HG03565 (cell line): ENCODE data around the gene FILIP1.

ENCODE experiments used
- ATAC-seq: cut with Tn5 transposase; IDR thresholded peaks from one replicate; pipeline ENCODE4 v1.9.1; 2021; ENCODE audit warnings: mild to moderate bottlenecking, moderate library complexity; ENCODE audit not compliant: unreplicated experiment

Gene FILIP1

GRCh38 chr6:75493400-75494064 is at the start of gene FILIP1:
Gene FILIP1 (minus strand): TSS chr6:75493800. CDS start chr6:75414972, 78,828 bp downstream.
- ATAC-seq: no peak

- no peak for ATAC-seq
Observed at GRCh38 chr6:75543311-75543710, 49.7 kb upstream of the FILIP1 start.

GRCh38 chr6:75539136-75539535 is 45.5 kb upstream of the FILIP1 start:
- no peak for ATAC-seq

- no peak for ATAC-seq
Observed at GRCh38 chr6:75532521-75532920, 38.9 kb upstream of the FILIP1 start.

- no peak for ATAC-seq
Observed at GRCh38 chr6:75531174-75531573, 37.6 kb upstream of the FILIP1 start.

- no peak for ATAC-seq
Observed at GRCh38 chr6:75530696-75531095, 37.1 kb upstream of the FILIP1 start.

GRCh38 chr6:75528423-75528822 is 34.8 kb upstream of the FILIP1 start:
- ATAC-seq: no peak

- peak; percentile 78 for ATAC-seq
Observed at GRCh38 chr6:75526502-75527127, 33.0 kb upstream of the FILIP1 start.

- ATAC-seq: no peak
Observed at GRCh38 chr6:75525682-75526081, 32.1 kb upstream of the FILIP1 start.

- ATAC-seq: no peak
Observed at GRCh38 chr6:75524322-75524972, 30.8 kb upstream of the FILIP1 start.

- ATAC-seq: no peak
Observed at GRCh38 chr6:75516757-75517156, 23.2 kb upstream of the FILIP1 start.

- no peak for ATAC-seq
Observed at GRCh38 chr6:75512591-75512990, 19.0 kb upstream of the FILIP1 start.

GRCh38 chr6:75505424-75505823 is 11.8 kb upstream of the FILIP1 start:
- ATAC-seq: no peak

GRCh38 chr6:75504465-75505222 is 11.0 kb upstream of the FILIP1 start:
- no peak for ATAC-seq

GRCh38 chr6:75503291-75503690 is 9.7 kb upstream of the FILIP1 start:
- ATAC-seq: no peak

GRCh38 chr6:75502884-75503283 is 9.3 kb upstream of the FILIP1 start:
- ATAC-seq: no peak

- no peak for ATAC-seq
Observed at GRCh38 chr6:75501756-75502155, 8.2 kb upstream of the FILIP1 start.

- ATAC-seq: no peak
Observed at GRCh38 chr6:75499640-75500039, 6.0 kb upstream of the FILIP1 start.

- no peak for ATAC-seq
Observed at GRCh38 chr6:75498862-75499261, 5.3 kb upstream of the FILIP1 start.

- no peak for ATAC-seq
Observed at GRCh38 chr6:75497994-75498393, 4.4 kb upstream of the FILIP1 start.

GRCh38 chr6:75495011-75495410 is 1.4 kb upstream of the FILIP1 start:
- ATAC-seq: no peak
